Lung (tissue), 12 donors: ENCODE data around the gene USP24. TPM values are rescaled to one million over a fixed set of nuclear protein-coding genes. Genes with fewer than 3 reads are reported as not detected.
A peak's percentile ranks its signal among the peaks of the same experiment; 100 is the strongest.

Source experiments
- ATAC-seq: fragments of 200-7000 bp; cut with Tn5 transposase; one replicate; pipeline ENCODE4 v1.9.1; 2020; ENCODE audit warnings: moderate number of reproducible peaks; ENCODE audit not compliant: insufficient read depth, low FRiP score
- DNase-seq, 3 donors: peaks; one replicate each; pipeline ENCODE4 v3.0.0-alpha.2; 2013 to 2017
- H3K27ac ChIP-seq, 2 donors: one replicate each; pipeline ENCODE4 v1.5.1; 2013; ENCODE audit warnings: mild to moderate bottlenecking in 2 of 2, moderate library complexity in 2 of 2, control low read depth in 1 of 2, inconsistent platforms in 1 of 2, low read depth in 1 of 2, low read length in 1 of 2
- H3K27me3 ChIP-seq, 3 donors: one replicate each; pipeline ENCODE4 v1.5.1; 2013; ENCODE audit warnings: low read length in 2 of 3; ENCODE audit not compliant: control insufficient read depth in 3 of 3, insufficient read depth in 3 of 3
- H3K36me3 ChIP-seq, 4 donors: one replicate each; pipeline ENCODE4 v1.5.1; 2013; ENCODE audit warnings: low read length in 4 of 4, mild to moderate bottlenecking in 1 of 4, moderate library complexity in 1 of 4; ENCODE audit not compliant: control insufficient read depth in 4 of 4, insufficient read depth in 4 of 4
- H3K4me1 ChIP-seq, 5 donors: one replicate each; pipeline ENCODE4 v1.5.1; 2013; ENCODE audit warnings: low read length in 5 of 5, mild to moderate bottlenecking in 2 of 5, moderate library complexity in 1 of 5; ENCODE audit not compliant: control insufficient read depth in 5 of 5, insufficient read depth in 5 of 5
- H3K4me3 ChIP-seq: one replicate; pipeline ENCODE4 v1.5.1; 2013; ENCODE audit warnings: mild to moderate bottlenecking, control low read depth, moderate library complexity
- H3K9ac ChIP-seq, 2 donors: one replicate each; pipeline ENCODE4 v1.5.1; 2013; ENCODE audit warnings: low read length in 2 of 2, control low read depth in 1 of 2; ENCODE audit not compliant: insufficient read depth in 1 of 2
- H3K9me3 ChIP-seq, 4 donors: one replicate each; pipeline ENCODE4 v1.5.1; 2013; ENCODE audit warnings: low read length in 3 of 4, mild to moderate bottlenecking in 1 of 4, moderate library complexity in 1 of 4; ENCODE audit not compliant: control insufficient read depth in 4 of 4, insufficient read depth in 3 of 4
- WGBS, 2 donors: extraction: QIAGEN DNeasy Blood & Tissue Kit; methylation state at CpG; one replicate each; pipeline ENCODE4 v1.1.7; 2013; 5-methylcytosine and 5-hydroxymethylcytosine counted together
- polyA plus RNA-seq, 2 donors: library from polyadenylated mRNA; stranded (reverse); fragments of 200-250 nt; gene quantifications; one replicate each; pipeline ENCODE4 v1.2.1, GENCODE V29; 2013
- total RNA-seq, 2 donors: library from RNA; depleted of rRNA in 1 of 2; stranded (reverse); fragments of >200 nt in 1 of 2; gene quantifications; one replicate each; pipeline ENCODE4 v1.2.1, GENCODE V29; 2014 to 2021
- TF ChIP-seq, protein P1 (sequence below): IDR thresholded peaks from 2 replicates; pipeline ENCODE4 v1.5.1; 2012; ENCODE audit warnings: mild to moderate bottlenecking; ENCODE audit errors: control extremely low read depth, extremely low read depth
- donor health status: control.
- donor health status: control.
- donor health status: Bipolar disorder and iron deficiency.
- donor health status: healthy.
- donor health status: DM: yes; HTN: yes; CAD: no.

Gene USP24
- total and polyA plus RNA-seq, 4 donors, result 7.8 to 77.8 (median 23.6) TPM

DNA sequence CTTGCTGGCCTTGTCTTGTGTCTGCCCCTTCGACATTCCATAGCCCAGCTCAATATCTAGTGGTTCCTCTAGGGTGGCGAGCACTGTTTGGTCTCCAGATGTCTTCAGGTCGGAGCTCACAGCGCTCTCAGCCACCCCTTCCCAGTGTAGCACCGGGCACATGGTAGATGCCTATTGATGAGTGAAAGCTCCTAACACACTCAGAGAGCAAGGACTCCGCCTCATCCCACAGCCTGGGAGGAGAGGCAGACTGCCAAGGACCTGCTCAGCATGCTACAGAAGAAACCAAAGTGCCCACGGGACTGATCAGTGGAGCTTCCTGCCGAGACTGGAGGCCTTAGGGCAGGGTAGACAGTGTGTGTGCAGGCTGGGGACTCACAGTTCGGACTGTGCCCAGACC is 164.9 kb downstream of the USP24 start:
- Histone ChIP-seq H3K9ac (no peak overlapping the region), H3K27me3 (no peaks in the 10 kb centered on the region), H3K4me1 (peaks cover 0 to 2% (median 0%) of the 10 kb centered on the region in 5 donors), H3K36me3 (peaks cover 0 to 4% (median 0%) of the 10 kb centered on the region in 4 donors), H3K27ac (no peak overlapping the region), H3K9me3 (no peaks in the 10 kb centered on the region), H3K4me3 (no peak overlapping the region)
- TF ChIP-seq, protein P1, sequence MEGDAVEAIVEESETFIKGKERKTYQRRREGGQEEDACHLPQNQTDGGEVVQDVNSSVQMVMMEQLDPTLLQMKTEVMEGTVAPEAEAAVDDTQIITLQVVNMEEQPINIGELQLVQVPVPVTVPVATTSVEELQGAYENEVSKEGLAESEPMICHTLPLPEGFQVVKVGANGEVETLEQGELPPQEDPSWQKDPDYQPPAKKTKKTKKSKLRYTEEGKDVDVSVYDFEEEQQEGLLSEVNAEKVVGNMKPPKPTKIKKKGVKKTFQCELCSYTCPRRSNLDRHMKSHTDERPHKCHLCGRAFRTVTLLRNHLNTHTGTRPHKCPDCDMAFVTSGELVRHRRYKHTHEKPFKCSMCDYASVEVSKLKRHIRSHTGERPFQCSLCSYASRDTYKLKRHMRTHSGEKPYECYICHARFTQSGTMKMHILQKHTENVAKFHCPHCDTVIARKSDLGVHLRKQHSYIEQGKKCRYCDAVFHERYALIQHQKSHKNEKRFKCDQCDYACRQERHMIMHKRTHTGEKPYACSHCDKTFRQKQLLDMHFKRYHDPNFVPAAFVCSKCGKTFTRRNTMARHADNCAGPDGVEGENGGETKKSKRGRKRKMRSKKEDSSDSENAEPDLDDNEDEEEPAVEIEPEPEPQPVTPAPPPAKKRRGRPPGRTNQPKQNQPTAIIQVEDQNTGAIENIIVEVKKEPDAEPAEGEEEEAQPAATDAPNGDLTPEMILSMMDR, result no peak
- WGBS, 2 donors, result 72 to 82% methylated on average over 9 of the region's 9 CpGs
- peak in 1 of 3 donors; percentile 17 for DNase-seq
- no peak for ATAC-seq

DNA sequence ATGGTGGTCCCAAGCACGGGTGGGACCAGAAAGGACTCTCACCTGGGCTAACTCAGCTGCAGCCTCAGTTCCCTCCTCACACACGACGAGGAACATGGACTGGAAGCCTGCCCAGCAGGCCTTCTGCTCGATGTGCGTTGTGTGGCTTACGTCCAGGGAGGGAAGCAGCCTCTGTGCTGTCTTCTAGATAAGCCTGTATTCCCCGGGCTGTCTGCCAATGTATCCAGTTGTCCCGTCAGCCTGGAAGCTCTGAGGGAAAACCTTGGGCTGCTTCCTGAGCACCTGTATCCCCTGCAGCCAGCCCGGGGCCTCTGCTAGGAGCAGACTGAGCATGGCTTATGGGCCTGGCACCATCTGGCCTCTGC is 165.3 kb downstream of the USP24 start:
- DNase-seq (peak; percentile 62 to 82 (median 71)), ATAC-seq (no peak)
- no peak overlapping the region for H3K27ac ChIP-seq
- no peaks in the 10 kb centered on the region for H3K27me3 ChIP-seq
- 54 to 56% methylated on average over 9 of the region's 9 CpGs for WGBS, 2 donors
- H3K9me3 ChIP-seq, result no peaks in the 10 kb centered on the region
- H3K4me3 ChIP-seq, result no peak overlapping the region
- peaks cover 0 to 2% (median 0%) of the 10 kb centered on the region in 5 donors for H3K4me1 ChIP-seq
- H3K9ac ChIP-seq, result no peak overlapping the region
- peaks cover 0 to 4% (median 0%) of the 10 kb centered on the region in 4 donors for H3K36me3 ChIP-seq
- TF ChIP-seq, protein P1, result no peak

GRCh38 chr1:55049271-55049913 is 165.8 kb downstream of the USP24 start:
- DNase-seq, result no peak
- Histone ChIP-seq H3K27me3 (no peaks in the 10 kb centered on the region), H3K4me3 (no peak overlapping the region), H3K36me3 (peaks cover 0 to 4% (median 0%) of the 10 kb centered on the region in 4 donors), H3K9ac (no peak overlapping the region), H3K27ac (no peak overlapping the region), H3K9me3 (no peaks in the 10 kb centered on the region), H3K4me1 (peaks cover 0 to 2% (median 0%) of the 10 kb centered on the region in 5 donors)
- 85 to 92% methylated on average over 9 of the region's 9 CpGs for WGBS, 2 donors
- ATAC-seq, result no peak
- TF ChIP-seq, protein P1, result no peak
